IPS-11a (cell line): ENCODE data around the gene LRP2BP.

Source experiments
- H3K4me3 ChIP-seq: one replicate; pipeline ENCODE4 v1.5.1; 2013; ENCODE audit warnings: low read depth, low read length, control low read depth

The LRP2BP gene

DNA sequence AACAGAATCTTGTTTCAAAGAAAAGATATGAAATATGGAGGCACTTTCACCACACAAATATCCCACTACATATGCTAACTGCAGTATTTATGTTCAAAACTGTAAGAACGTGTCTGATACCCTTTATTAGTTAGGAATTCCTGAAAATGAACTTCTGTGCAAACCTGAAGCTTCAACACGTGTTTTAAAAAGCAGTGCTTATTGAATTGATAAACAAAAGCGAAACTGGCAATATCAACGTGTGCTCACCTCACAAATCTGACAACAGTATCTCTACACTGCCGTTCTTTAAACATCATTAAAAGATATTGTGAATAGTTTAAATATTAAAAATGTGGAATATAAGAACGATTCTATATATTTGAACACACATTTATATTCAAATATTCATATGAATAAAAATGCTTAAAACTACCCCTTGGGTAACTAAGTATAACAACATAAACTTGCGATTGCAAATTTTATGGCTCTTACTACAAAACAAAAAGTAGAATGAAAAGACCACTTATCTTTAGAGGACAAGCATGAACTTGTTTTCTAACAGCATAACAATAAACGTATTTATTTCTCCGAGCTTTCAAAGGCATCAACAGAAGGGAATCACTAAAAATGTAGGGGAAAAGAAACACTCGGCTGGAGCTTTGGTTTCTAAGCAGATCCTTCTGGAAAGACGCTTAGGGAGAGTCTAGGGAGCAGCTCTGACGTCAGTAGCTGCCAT lies at the start of gene LRP2BP:
LRP2BP (minus strand) TSS at position 687 of the 718 bp plus-strand sequence. CDS start 17,738 bp downstream, outside the sequence.
- peak within 1 kb of the TSS; percentile 56 for H3K4me3 ChIP-seq

DNA sequence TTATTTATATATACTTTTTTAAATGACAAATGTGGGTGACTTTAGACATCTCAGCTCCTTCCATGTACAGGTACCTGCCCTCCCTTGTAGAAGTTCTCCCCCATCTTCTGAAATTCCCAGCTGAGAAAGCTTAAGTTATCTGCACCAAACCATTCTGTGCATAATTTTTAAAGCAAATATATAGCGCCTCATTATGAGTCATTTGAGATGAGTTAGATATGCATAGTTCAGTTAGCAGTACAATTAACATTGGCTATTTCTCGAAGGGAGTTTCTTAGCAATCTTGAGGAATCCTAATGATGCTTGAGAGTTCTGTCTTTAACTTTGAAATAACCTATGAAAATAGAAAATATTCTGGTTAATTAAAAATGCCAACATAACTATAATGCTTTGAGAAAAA lies 49.5 kb upstream of the LRP2BP start:
- H3K4me3 ChIP-seq: no peak overlapping the region

DNA sequence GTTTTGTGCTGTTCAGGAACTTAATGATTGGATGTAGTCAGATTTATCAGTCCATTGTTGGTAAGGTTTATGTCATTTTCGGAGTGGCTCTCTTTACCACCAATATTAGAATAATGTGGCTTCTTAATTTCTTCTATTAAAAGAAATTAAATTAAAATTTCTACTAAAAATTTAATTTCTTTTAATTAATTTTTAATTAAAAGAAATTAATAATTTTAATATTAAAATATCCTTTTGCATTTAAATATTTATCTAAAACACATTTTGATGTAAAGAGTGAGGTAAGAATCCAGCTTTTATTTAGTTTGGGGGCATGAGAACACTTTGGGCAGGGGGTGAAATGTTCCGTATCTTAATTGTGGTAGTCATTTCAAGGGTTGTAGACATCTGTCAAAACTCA lies 45.8 kb upstream of the LRP2BP start:
- no peak overlapping the region for H3K4me3 ChIP-seq

DNA sequence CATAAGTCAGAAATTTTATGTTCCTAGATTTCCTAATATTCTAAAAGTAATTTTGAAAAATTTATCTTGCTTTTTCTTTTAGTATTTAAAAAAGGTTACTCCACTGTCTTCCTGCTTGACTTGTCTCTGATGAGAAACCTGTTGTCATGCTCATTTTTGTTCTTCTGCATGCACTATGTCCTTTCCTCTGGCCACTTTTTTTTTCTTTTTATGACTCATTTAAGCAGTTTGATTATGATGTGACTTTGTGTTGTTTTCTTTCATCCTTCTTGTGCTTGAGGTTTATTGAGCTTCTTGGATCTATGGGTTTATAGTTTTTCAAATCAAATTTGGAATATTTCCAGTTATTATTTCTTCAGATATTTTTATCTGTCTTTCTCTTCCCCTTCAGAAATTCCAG lies 42.1 kb upstream of the LRP2BP start:
- no peak overlapping the region for H3K4me3 ChIP-seq

DNA sequence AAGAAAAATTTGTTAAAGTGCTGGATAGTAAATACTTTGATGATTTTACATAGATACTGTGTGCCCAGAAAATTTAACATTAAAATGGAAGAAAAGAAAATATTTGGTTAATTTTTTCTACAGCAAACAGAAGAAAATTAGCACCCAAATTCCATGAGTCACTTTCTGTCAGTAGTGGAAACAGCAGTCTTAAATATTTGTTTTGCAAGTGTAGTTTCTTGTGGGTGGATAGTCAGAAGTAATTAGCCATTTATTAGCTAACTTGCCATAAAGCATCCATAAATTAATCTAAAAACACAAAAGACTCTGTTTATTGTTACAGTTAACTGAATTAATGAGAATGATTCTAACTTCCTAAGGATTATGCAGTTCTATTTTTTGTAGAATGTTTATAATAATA lies 39.7 kb upstream of the LRP2BP start:
- H3K4me3 ChIP-seq: no peak overlapping the region

DNA sequence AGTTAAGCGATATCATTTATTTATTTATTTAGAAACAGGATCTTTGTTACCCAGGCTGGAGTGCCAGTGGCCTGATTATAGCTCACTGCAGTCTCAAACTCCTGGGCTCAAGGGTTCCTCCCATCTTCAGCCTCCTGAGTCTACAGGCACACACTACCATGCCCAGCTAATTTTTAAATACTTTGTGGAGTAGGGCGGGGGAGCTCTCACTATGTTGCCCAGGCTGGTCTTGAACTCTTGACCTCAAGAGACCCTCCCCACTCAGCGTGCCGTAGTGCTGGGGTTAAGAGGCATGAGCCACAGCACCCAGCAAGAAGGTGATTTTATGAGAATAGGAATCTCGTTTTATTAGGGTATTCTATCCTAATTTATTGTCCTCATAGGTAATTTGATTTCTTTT lies 33.9 kb upstream of the LRP2BP start:
- H3K4me3 ChIP-seq: no peak overlapping the region

DNA sequence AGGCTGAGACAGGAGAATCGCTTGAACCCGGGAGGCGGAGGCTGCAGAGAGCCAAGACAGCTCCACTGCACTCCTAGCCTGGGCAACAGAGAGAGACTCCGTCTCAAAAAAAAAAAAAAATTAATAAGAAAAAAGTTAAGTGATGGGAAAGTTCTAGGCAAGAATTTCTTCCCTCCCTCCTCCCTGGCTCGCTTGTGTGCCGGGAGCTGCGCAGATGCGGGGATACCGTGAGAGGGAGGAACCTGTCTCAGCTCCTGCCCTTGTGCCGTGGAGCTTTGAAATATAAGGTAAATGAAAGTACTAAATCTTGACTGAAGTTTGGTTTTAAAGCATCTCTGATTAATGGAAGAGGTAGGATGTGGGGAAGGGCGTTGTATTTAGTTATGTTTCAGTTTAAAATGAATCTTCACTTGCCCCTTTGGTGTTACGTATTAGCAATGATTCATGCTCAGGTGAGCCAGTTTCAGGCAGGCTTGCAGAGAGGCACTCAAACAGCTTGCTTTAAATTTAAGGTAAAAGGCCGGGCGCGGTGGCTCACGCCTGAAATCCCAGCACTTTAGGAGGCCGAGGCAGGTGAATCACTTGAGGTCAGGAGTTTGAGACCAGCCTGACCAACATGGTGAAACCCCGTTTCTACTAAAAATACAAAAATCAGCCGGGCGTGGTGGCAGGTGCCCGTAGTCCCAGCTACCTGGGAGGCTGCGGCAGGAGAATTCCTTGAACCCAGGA lies 31.4 kb upstream of the LRP2BP start:
- no peak overlapping the region for H3K4me3 ChIP-seq

DNA sequence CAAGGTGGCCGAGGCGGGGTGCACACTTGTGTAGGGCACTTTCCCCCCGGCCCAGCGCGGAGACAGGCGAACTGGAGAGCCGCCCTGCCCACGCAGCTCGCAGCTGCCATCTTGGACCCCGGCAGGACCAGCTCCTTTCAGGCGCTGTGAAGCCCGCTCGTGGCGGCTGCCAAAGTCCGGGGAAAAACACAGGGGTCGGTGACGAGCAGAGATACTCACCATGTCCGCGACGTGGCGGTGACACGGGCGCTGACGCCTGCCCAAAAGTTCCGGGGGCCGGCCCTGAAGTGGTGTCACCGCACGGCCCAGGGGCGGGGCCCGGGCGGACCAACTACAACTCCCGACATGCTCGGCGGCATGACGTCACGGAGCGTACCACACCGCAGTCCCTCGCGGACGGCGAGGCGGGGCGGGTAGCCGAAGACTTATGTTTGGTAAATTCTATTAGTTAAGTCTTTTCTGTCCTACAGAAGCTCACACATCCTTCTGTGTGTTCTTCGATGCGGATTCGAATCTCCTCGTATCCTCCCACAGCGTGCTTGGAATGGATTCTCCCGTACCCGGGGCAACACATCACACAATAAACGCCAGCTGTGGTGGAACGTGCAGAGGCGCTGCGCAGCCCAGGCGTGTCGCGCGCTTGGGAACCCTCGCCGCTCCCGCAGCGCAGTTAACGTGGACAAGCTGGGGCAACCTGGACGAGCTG lies 30.1 kb upstream of the LRP2BP start, which contains the start of gene UFSP2:
UFSP2 (minus strand) TSS at position 318 of the 706 bp plus-strand sequence; CDS start at position 222, 96 bp downstream.
- H3K4me3 ChIP-seq: peak within 1 kb of the TSS; percentile 92

DNA sequence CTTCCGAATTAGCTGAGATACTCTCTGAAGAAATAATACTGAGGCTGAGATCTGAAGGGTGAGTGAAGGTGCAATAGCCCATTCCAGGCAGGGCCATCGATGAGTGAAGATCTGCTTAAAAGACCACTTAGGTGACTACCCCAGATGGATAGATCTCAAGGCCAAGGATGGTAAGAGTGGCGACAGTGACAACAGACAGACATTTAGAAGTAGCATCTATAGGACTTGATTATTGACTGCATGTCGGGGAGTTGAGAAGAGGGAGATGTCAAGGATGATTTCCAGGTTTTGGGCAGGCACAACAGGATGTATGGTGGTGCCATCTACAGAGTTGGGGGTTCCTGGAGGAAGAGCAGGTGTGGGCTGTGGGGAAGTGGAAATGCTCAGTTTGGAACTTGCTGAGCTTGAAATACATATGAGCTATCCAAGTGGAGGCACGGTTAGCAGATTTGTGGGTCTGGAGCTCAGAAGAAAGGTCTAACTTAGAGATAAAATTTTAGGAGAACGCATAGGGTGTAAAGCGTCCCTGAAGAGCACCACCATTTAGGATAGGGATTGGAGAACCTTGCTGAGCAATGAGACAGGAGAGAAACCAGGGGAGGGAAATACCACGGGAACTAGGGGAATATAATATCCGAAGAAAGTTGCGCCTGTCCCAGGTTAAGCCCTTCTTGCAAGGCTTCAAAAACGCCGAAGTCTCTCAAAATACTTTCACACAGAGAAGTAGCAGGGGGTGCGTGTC lies 29.4 kb upstream of the LRP2BP start:
- peak overlapping the region; percentile 92 for H3K4me3 ChIP-seq

DNA sequence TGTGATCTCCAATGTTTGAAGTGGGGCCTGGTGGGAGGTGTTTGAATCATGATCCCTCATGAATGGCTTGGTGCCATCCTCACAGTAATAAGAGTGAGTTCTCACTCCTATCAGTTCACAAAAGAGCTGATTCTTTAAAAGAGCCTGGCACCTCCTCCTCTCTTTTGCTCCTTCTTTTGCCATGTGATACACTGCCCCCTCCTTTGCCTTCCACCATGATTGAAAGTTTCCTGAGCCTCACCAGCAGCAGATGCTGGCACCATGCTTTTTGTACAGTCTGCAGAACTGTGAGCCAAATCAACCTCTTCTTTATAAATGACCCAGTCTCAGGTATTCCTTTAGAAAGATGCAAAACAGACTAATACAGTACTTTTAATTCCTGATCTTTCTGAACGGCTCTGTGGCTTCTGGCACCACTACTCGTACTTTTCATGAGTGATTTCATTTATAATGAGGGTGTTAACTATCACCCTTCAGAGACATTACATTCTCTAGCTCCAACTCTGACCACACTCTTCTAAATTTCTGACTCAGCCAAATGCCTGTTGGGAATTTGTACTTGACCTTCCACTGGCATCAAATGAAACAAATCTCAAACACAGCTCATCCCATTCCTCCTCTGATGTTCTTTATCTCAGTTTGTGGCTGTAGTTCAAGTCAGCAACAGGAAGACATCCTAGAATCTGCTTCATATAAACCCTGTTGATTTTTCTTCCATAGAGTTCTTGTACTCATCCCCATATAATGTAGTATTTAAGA lies 25.8 kb upstream of the LRP2BP start:
- no peak overlapping the region for H3K4me3 ChIP-seq

DNA sequence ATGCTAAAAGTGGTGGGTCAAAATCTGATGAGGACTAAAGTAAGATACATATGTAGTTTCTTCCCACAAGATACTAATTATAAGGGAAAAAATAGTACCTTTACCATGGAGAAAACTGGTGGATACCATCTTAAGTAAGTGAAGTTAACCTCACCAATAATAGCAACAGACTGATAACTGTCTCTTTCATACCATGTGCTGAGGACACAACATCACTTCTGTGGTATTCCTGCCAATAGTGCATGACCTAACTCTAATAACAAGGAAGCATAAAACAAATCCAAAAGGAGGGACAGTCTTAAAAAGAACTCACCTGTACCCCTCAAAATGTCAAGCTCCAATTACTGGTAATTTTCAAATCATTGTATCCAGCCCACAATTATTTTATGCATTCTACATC lies 21.2 kb upstream of the LRP2BP start:
- H3K4me3 ChIP-seq: no peak overlapping the region

DNA sequence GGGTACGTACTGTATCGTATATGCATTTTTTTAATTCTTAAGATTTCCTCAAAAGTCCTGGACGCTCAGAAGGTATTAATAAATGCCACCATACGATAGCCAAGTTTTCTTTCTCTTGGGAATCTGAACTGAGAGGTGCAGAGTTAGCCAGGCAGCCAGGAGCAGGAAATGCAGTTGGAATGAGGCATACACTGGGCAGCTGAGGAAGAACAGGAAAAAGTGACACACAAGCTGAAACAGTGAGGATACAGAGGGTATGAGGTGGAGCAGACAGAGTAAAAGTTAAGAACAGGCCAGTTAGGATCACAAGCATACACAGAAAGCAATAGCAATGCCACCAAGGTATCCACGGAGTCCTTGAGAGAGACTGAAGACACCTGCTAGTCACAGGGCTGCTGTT lies 16.7 kb upstream of the LRP2BP start:
- no peak overlapping the region for H3K4me3 ChIP-seq

DNA sequence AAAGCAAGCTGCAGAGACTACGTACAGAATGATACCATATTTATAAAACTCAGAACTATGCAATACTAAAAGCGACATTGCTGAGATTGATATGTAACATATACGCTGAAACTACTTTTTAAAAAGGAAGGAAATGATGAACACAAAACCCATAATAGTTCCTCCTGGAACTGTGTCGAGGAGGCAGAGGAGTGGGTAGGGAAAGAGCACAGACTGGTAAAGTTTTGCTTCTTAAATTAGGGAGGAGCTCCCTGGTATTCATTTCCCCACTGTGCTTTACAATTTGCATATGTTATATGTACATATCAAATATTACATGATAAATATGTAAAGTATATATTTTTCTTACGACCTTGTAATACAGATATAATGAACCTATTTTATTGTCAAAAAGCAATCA lies 16.1 kb upstream of the LRP2BP start:
- no peak overlapping the region for H3K4me3 ChIP-seq

DNA sequence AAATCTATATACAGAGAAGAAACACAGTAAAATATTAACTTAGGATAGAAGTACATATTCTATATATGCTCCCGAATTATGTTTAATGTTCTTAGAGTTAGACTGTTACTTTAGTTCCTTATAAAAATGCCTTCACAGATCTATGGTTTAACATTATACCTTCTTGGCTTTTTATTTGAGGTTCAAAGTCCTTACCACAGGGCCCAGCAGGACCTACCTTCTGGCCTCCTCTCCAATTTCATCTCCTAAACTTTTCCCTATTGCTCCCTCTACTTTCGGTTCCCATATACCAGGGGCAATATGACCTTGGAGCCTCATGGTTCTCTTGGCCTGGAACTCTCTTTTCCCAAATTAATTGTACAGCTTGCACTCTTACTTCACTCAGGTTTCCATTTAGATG lies 12.7 kb upstream of the LRP2BP start:
- no peak overlapping the region for H3K4me3 ChIP-seq

DNA sequence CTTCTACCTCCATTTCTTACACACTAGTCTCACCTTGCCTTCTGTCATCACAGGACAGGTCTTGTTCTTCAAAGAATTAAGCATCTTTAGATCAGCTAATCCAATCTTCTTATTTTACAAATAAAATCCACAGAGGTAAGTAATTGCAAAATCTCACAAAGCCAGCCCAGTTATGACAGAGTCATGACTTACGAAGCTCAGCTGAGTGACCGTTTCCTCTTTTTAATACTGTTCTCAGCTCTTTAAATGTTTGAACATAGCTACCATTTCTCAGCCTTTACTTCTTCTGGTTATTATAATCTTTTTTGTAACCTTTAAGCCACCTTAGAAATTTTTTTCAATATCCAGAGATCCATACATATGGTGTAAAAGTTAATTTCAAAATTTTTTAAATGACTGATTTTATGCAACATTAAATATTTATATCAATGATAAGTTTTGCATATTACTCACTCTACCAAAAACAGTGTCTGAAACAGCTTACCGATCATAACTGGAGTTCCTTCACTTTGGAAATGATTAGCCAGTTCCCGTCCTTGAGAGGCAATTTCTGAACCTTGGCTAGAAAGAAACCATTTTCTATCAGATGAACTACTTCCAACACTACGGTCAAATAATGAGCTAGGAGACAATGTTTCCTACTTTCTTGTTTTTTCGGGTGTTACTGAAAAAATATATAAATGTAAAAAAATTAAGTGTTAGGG lies 9.7 kb upstream of the LRP2BP start:
- no peak overlapping the region for H3K4me3 ChIP-seq

DNA sequence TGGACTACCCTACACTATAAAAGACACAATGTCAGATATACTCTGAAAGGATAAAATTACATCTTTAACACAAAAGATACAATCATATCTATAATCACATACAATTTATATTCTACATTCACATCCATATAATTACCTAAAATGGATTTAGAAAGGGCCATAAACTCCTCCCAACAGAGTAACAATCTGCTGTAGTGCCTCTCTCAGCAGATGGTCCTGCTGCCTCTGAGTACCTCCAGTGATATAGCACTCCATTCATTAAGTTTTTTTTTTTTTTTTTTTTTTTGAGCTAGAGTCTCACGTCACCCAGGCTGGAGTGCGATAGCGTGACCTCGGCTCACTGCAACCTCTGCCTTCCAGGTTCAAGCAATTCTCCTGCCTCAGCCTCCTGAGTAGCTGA lies 8.3 kb upstream of the LRP2BP start:
- no peak overlapping the region for H3K4me3 ChIP-seq

DNA sequence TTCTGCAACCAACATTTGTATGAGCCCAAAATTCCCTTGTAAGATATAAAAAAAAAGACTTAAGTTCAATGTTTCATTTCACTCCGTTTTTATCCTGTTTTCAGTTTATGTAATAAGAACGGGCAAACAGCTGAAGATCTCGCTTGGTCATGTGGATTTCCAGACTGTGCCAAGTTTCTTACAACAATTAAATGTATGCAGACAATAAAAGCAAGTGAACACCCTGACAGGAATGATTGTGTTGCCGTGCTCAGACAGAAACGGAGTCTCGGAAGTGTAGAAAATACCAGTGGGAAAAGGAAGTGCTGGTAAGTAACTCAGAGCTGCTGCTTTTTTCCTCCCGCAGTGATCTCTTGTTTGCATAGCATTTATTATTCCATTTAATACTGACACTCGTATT lies 3.7 kb upstream of the LRP2BP start:
- H3K4me3 ChIP-seq: no peak overlapping the region

DNA sequence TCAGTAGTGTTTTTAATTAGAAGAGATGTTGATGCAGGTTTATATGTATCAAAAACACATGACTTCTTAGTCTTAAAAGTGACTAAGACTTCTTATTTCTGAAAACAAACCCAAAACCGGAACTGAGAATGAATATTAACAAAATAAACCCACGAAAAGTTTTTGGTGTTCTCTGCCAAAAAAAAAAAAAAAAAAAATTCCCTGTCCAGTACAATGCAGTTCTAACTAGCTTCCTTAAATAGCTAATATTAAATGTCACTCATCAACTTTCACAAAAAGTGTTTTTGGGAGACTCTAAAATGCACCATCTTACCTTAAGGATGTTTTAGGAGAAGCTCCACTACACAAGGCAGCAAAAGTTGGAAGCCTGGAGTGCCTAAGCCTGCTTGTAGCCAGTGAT lies 2.9 kb upstream of the LRP2BP start:
- H3K4me3 ChIP-seq: no peak overlapping the region

DNA sequence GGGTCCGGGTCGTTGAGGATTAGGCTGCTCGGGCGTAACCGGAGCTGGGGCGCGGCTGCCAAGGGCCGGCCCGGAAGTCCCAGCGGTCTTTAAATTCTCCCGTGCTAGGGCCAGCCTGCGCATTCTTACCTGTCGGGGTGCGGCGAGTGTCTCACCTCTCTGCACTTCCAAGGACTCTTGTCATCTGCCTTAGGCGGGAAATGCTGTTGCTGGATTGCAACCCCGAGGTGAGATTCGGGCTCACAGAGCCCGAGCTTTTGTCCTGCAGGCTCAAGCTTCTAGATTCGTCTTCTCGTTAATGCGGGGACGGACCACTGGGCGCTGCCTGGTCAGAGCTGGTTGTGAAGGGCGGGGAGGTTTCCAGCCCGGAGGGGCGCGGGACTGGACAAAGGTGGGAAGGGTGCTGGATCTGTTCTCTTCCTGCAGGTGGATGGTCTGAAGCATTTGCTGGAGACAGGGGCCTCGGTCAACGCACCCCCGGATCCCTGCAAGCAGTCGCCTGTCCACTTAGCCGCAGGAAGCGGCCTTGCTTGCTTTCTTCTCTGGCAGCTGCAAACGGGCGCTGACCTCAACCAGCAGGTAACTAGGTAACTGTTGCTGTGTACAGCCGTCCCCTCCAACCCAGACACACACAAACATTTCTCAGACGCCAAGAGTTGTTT lies 1.1 kb upstream of the LRP2BP start, which contains the start of gene ANKRD37:
ANKRD37 (plus strand) TSS at position 118 of the 662 bp plus-strand sequence; CDS start at position 201, 83 bp downstream.
- peak within 1 kb of the TSS; percentile 56 for H3K4me3 ChIP-seq
